ENCODE data around the gene TMTC1.

- TF ChIP-seq OSR1 (CRISPR knock-in tag; IDR thresholded peaks at IDR 0.05), result no peak
- no peak for TF ChIP-seq ZFP3 (CRISPR knock-in tag; IDR thresholded peaks at IDR 0.05)
- no peak for TF ChIP-seq GLIS3 (CRISPR knock-in tag; IDR thresholded peaks at IDR 0.05)
- no peak for TF ChIP-seq PATZ1 (CRISPR knock-in tag; IDR thresholded peaks at IDR 0.05; ENCODE audit: borderline replicate concordance)
- TF ChIP-seq ARNTL (CRISPR knock-in tag; IDR thresholded peaks at IDR 0.05; ENCODE audit: borderline replicate concordance, low read depth), result no peak
- no peak for TF ChIP-seq ZC3H10 (CRISPR knock-in tag; IDR thresholded peaks at IDR 0.05)
- TF ChIP-seq ZFP30 (CRISPR knock-in tag; IDR thresholded peaks at IDR 0.05), result no peak
- TF ChIP-seq TSHZ2 (CRISPR knock-in tag; IDR thresholded peaks at IDR 0.05), result no peak
- TF ChIP-seq CSRNP3 (CRISPR knock-in tag; IDR thresholded peaks at IDR 0.05), result no peak
- TF ChIP-seq CREB5 (CRISPR knock-in tag; IDR thresholded peaks at IDR 0.05; ENCODE audit: low read depth), result no peak
- no peak for TF ChIP-seq TCF4 (CRISPR knock-in tag; IDR thresholded peaks at IDR 0.05; ENCODE audit: borderline replicate concordance)
These were observed 171.8 kb downstream of the TMTC1 start for GRCh38 chr12:29611906-29612305.
